HG02938 (cell line): ENCODE data around the gene KMT2B.

Experiments used
- ATAC-seq: cut with Tn5 transposase; IDR thresholded peaks from one replicate; pipeline ENCODE4 v1.9.1; 2021; ENCODE audit warnings: mild to moderate bottlenecking, moderate library complexity; ENCODE audit not compliant: unreplicated experiment

Gene KMT2B

DNA sequence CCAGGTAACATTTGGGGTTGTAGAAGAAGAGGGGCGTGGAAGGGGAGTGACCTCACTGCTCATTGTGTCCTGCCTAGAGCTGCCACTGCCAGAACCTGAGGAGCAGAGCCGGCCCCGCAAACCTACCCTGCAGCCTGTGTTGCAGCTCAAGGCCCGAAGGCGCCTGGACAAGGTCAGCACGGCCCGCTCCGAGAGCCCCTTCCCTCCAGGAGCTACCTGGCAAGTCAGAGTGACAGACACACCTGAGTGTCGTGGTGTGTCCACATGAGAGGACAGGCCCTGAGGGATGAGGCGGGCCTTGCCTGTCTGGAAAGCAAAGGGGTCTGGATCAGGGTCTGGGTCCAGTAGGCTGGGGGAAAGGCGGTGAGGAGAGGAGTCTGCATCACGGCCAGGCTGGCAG lies 6.8 kb downstream of the KMT2B start:
- no peak for ATAC-seq

DNA sequence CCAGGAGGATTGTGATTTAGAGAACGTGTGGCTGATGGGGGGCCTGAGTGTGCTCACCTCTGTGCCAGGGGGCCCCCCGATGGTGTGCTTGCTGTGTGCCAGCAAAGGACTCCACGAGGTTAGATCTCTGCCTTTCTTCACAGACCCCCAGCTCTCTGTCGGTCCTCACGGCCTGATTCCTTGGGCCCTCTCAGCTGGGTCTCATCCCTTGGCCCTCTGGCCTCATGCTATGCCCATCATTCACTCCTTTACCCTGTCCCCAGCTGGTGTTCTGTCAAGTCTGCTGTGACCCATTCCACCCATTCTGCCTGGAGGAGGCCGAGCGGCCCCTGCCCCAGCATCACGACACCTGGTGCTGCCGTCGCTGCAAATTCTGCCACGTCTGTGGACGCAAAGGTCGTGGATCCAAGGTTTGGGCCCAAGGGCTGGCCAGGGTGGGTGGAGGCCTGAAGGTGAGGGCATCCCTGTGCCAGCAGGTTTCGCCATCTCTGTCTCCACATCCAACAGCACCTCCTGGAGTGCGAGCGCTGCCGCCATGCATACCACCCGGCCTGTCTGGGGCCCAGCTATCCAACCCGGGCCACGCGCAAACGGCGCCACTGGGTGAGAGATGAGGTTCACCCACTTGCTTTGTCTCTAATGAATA lies 7.5 kb downstream of the KMT2B start:
- no peak for ATAC-seq

DNA sequence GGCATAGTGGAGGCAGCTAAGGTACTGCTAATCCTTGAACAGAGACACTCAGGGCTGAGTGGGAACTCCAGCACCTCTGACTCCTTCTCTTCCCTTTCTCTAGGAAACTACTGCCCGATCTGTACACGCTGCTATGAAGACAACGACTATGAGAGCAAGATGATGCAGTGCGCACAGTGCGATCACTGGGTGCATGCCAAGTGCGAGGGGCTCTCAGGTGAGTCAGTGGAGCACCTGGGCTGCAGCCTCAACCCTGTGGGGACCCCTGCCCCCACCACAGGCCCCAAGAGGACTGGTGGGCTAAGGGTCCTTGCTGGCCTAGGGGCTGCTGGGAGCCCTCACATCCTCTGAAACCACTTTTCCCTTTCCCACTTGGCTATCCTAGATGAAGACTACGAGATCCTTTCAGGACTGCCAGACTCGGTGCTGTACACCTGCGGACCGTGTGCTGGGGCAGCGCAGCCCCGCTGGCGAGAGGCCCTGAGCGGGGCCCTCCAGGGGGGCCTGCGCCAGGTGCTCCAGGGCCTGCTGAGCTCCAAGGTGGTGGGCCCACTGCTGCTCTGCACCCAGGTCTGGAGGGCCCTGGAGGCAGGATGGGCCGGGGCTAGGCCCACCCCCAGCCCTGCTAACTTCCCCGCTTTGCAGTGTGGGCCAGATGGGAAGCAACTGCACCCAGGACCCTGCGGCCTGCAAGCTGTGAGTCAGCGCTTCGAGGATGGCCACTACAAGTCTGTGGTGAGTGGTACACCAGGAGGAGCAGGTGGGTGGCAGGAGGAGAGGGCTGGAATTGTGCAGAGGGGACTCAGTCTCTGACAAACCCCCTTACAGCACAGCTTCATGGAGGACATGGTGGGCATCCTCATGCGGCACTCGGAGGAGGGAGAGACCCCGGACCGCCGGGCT lies 9.5 kb downstream of the KMT2B start:
- ATAC-seq, result no peak

DNA sequence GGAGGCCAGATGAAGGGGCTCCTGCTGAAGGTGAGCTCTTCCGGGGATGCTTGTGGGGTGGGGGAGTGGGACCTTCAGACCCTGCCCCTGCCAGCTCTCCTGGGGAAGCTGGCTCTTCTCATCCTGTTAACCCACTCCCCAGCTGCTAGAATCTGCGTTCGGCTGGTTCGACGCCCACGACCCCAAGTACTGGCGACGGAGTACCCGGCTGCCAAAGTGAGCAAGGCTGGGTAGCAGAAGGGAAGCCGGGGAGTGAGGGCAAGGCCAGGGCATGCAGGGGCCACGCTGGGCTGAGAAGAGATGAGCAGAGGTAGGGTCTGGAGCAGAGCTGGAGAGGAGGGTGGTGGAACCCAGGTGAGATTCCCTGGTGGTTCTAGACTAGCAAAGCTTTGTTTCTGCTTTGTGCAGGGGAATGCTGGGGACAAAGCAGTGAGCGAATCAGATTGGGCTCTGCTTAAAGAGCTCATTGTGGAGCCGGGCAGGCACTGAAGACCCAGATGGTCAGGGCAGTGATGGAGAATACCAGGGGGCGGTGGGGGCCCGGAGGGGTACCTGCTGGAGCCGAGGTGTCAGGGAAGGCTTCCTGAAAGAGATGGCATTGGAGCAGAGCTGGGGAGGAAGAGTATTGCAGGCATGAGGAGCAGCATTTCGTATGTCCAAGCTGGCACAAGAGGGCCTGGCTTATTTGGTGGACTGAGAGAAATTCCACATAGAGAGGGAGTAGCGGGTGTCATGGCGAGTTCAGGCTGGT lies 10.3 kb downstream of the KMT2B start:
- ATAC-seq, result no peak

DNA sequence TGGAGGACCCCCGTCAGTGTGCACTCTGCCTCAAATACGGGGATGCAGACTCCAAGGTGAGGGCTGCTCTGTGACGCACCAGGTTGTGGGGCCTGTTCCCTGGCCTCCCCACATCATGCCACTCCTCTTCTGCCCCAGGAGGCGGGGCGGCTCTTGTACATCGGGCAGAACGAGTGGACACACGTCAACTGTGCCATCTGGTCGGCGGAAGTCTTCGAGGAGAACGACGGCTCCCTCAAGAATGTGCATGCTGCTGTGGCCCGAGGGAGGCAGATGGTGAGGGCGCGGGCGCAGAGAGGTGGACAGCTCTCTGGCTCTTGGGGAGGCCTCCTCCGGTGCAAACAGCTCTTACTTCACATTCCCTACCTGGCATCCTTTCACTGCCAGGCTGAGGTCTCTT lies 11.2 kb downstream of the KMT2B start:
- ATAC-seq, result no peak

DNA sequence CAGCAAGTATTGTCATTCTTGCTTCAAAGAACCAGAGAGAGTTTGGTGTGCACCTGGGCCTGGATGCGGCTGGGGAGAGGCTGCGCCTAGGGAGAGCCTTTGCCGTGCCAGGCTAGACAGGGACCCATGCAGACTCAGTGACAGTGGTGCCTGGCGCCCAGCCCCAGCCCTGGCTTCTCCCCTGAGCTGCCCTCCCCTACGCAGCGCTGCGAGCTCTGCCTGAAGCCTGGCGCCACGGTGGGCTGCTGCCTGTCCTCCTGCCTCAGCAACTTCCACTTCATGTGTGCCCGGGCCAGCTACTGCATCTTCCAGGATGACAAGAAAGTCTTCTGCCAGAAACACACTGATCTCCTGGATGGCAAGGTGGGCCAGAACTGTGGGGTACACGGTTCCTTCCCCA lies 12.0 kb downstream of the KMT2B start:
- no peak for ATAC-seq

DNA sequence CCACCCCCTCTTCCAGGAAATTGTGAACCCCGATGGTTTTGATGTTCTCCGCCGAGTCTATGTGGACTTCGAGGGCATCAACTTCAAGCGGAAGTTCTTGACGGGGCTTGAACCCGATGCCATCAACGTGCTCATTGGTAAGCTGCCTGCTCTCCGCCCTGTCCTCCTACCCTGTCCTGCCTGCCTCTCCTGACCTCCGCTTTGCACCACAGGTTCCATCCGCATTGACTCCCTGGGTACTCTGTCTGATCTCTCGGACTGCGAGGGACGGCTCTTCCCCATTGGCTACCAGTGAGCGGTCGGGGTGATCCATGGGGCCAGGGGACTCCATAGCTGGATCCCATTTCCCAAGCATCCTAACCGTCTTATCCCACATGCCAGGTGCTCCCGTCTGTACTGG lies 12.5 kb downstream of the KMT2B start:
- no peak for ATAC-seq

DNA sequence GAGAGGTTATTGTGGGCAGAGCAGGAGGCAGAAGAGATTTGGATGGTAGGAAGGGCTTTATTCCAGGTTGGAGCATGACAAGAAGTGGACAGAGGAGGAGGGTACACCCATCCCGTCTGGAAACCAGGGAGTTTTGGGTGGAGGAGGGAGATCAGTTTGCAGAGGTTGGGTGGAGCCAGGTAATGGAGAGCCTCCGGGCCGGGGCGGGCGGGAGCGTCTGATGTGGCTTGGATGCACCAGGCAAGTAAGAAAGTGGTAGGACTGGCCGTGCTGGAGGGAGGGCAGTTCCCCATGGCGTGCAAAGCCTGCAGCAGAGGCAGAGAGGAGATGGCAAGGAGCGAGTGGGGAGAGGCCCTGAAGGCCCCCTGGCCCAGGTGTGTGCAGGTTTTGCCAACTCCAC lies 13.6 kb downstream of the KMT2B start:
- ATAC-seq, result no peak

DNA sequence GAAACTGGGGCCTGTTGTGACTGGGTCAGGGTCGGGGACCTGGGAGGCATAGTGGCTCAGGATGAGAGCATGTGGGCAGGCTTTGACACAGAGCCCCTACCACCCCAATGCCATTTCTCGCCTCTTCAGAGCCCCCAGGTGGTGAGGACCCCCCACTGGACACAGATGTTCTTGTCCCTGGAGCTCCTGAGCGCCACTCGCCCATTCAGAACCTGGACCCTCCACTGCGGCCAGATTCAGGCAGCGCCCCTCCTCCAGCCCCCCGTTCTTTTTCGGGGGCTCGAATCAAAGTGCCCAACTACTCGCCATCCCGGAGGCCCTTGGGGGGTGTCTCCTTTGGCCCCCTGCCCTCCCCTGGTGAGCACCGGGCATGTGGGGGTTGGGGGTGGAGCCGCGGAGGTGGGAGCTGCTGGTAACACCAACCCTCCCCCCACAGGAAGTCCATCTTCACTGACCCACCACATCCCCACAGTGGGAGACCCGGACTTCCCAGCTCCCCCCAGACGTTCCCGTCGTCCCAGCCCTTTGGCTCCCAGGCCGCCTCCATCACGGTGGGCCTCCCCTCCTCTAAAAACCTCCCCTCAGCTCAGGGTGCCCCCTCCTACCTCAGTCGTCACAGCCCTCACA lies 14.1 kb downstream of the KMT2B start:
- ATAC-seq, result no peak

DNA sequence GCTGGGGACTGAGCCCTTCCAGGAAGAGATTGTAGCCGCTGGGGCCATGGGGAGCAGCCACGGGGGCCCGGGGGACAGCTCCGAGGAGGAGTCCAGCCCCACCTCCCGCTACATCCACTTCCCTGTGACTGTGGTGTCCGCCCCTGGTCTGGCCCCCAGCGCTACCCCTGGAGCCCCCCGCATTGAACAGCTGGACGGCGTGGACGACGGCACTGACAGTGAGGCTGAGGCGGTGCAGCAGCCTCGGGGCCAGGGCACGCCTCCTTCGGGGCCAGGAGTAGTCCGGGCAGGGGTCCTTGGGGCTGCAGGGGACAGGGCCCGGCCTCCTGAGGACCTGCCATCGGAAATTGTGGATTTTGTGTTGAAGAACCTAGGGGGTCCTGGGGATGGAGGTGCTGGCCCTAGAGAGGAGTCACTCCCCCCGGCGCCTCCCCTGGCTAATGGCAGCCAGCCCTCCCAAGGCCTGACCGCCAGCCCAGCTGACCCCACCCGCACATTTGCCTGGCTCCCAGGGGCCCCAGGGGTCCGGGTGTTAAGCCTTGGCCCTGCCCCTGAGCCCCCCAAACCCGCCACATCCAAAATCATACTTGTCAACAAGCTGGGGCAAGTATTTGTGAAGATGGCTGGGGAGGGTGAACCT lies 14.9 kb downstream of the KMT2B start:
- no peak for ATAC-seq

DNA sequence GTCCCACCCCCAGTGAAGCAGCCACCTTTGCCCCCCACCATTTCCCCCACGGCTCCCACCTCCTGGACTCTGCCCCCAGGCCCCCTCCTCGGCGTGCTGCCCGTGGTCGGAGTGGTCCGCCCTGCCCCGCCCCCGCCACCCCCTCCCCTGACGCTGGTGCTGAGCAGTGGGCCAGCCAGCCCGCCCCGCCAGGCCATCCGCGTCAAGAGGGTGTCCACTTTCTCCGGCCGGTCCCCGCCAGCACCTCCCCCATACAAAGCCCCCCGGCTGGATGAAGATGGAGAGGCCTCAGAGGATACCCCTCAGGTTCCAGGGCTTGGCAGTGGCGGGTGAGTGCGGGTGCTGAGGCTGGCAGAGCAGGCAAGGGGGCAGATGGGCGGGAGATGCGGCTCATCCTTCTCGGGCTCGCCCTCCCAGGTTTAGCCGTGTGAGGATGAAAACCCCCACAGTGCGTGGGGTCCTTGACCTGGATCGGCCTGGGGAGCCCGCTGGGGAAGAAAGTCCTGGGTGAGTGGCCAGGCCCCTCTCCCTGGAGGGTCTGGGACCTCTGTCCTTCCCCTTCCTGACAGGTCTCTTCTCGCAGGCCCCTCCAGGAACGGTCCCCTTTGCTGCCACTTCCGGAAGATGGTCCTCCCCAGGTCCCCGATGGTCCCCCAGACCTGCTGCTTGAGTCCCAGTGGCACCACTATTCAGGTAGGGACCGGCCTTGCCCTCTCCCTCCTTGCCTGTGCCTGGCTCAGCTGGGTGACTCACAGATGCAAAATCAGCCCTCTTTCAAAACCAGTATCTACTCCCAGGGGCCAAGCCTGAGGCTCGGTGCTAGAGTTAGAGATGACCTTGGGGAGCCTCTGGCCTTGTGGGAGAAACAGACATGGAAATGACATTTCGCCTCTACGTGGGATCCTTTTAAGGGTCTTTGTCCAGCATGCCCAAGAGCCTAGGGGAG lies 15.7 kb downstream of the KMT2B start:
- ATAC-seq, result no peak

DNA sequence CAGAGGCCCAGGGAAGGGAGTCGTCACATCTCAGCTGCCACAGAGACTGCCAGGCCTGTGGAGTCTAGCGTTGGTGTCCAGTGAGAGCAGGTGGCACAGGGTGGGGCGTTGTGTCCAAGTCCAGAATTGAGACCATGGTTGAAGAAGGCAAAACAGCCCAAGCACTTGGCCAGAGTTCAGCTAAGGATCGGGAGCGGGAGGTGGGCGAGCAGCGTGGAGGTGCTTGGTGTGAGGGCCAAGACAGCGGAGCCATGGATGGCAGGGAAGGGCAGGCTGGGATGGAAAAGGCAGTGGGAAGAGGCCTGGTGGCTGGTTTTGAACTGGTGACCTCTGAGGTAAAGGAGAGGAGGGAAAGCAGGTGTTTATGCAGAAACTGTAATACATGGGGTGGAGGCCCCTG lies 16.5 kb downstream of the KMT2B start:
- no peak for ATAC-seq

DNA sequence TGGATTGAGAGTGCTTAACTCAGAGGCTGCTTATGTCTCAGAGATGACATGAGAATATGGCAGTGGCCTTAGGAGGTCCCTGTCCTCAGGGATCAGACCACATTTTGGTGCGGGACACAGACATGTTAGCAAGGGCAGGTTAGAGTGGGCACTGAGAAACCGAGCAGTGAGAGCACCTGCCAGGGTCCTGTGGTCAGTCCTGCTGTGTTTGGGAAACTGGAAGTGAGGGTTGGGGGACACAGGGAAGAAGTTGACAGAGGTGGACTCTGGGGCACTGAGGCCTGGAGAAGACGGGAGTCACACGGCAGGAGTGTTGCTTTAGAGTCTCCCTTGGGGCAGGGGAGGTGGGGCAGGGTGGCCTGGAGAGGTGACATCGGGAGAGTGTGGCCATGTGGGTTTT lies 17.1 kb downstream of the KMT2B start:
- ATAC-seq, result no peak

DNA sequence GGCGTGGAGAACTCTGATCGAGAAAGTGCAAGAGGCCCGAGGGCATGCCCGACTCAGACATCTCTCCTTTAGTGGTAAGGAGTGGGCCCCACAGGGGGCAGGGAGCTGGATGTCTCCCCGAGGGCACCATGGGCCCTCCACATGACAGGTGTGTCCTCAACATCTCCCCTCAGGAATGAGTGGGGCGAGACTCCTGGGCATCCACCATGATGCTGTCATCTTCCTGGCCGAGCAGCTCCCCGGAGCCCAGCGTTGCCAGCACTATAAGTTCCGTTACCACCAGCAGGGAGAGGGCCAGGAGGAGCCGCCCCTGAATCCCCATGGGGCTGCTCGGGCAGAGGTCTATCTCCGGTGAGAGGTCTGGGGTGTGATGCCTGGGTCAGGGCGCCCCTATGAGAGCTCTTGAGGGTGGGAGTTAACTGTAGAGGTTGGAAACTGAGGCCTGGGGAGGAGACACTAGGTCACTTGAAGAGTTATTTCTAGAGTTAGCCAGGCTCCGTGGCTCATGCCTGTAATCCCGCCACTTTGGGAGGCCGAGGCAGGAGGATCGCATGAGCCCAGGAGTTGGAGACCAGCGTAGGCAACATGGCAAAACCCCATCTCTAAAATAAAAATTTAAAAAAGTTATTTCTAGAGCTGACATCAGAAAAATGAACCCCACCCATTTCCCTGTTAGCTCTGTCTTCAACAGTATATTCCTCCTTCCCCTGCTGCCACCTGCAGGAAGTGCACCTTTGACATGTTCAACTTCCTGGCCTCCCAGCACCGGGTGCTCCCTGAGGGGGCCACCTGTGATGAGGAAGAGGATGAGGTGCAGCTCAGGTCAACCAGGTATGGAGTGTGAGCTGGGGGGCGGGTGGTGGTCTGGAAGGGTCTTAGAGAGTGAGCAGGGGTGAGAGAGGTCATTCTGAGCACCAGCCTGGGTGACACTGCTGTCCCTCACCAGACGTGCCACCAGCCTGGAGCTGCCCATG lies 19.4 kb downstream of the KMT2B start:
- no peak for ATAC-seq

DNA sequence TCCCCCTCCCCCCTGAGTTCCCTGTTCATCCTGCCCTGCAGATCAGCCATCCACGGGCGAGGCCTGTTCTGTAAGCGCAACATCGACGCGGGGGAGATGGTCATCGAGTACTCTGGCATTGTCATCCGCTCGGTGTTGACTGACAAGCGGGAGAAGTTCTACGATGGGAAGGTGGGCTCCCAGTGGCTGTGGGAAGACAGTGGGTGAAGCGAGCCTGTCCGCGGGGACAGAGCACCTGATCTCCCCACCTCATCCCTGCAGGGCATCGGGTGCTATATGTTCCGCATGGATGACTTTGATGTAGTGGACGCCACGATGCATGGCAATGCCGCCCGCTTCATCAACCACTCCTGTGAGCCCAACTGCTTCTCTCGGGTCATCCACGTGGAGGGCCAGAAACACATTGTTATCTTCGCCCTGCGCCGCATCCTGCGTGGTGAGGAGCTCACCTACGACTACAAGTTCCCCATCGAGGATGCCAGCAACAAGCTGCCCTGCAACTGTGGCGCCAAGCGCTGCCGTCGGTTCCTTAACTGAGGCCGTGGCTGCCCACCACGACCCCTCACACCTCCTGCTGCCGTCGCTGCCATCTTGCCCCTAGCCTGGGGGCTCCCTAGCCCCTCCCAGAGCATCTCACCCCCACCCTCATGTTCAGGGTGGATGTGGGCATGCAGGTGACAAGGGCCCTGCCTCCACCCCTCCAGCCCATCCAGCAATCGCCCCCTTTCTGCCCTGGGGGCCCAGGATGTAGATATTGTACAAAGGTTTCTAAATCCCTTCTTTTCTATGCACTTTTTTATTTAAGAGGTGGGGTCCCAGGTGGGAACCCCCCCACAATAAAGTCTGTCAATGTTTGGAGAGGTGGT lies 20.5 kb downstream of the KMT2B start:
- ATAC-seq, result no peak

DNA sequence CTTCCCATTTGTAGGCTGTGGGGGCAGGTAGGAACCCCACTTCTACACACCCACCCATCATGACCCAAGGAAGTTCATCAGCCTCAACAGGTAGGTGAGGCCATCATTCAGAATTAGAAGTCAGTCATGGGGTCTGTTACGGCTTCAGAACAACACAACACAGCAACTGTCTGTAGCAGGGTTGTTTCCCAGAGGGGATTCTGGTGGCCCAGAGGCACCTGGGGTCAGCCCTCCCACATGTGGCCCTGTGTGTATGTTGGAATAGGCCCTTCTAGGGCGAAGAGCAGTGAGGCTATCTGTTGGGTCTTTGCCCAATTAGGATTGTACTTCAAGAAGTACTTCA lies 21.1 kb downstream of the KMT2B start:
- ATAC-seq, result no peak

DNA sequence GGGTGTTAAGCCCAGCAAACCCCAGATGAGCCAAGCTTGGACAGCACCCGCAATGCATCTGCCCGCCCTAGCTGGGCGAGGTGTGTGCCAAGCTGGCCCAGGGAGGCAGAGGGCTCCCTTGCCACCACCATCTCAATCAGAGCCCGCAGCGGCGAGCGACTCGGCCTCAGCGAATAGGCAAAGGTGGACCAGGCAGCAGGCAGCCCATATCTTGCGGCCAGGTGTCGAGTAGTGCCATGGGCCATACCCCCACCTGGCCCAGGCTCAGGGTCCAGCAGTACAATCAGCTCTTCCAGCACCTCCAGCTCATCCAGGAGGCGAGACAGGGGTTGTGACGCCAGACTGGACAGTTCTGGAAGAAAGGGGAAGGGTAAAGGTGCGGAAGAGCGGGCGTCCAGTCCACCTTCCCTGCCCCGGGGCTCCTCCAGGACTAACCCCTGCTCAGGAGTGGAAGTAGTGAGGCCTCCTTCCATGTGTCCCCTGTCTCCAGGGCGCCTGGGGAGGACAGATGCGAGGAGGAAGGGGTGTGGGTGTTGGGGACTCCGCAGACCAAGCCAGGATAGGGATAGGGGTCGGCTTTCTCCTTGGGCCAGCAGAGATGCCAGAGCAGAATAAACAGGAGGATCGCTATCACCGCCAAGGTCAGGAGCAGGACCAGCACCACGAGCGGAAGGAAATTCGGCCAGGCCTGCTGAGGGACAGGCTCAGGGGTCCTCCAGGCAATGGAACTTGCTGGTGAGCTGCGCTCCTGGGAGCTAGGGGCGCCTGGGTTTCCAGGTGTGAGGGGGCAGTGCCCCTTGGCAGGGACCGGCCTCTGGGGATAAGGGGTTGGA lies 21.7 kb downstream of the KMT2B start:
- ATAC-seq, result no peak
